ENCODE measurements around the gene C1orf232. TPM values are rescaled to one million over a fixed set of nuclear protein-coding genes. Genes with fewer than 3 reads are reported as not detected.

C1orf232 gene
- total and polyA plus RNA-seq, 9 of the 15 experiments (the other 6 are each of a cell fraction or from before 2014, with no cell fraction given): not detected

GRCh38 chr1:26153966-26154532 is 14.7 kb downstream of the C1orf232 start:
- Histone ChIP-seq H2AFZ (ENCODE audit: low read depth, low read length) (no peak overlapping the region), H3K4me1 (replicated peaks in 1 of 2; ENCODE audit: control insufficient read depth in 2 of 2, insufficient read depth in 2 of 2, low read length in 2 of 2) (peaks cover 4 to 23% of the 10 kb centered on the region in 2 experiments; a peak in 3 of 5 replicates), H3K27me3 (ENCODE audit: control insufficient read depth in 2 of 2, insufficient read depth in 2 of 2, low read length in 2 of 2) (no peaks in the 10 kb centered on the region), H3K9me3 (replicated peaks; ENCODE audit: control insufficient read depth, insufficient read depth, low read depth, low read length) (no peaks in the 10 kb centered on the region), H3K4me2 (ENCODE audit: insufficient read depth, low read length) (no peak overlapping the region), H3K79me2 (ENCODE audit: control insufficient read depth, insufficient read depth, low read length) (no peaks in the 10 kb centered on the region), H3K36me3 (ENCODE audit: control insufficient read depth, insufficient read depth, low read length) (no peaks in the 10 kb centered on the region), H3K27ac (ENCODE audit: extremely low read depth, low read depth, low read length) (no peak overlapping the region), H3K4me3 (no peak overlapping the region), H3K9me1 (ENCODE audit: control insufficient read depth, insufficient read depth, low read length) (no peaks in the 10 kb centered on the region), H4K20me1 (replicated peaks; ENCODE audit: control insufficient read depth, insufficient read depth, low read length) (no peaks in the 10 kb centered on the region), H3K9ac (ENCODE audit: insufficient read depth in 1 of 2, low read depth in 2 of 2, low read length in 2 of 2) (peak overlapping the region in 1 of 2 experiments; percentile 5; a peak in 1 of 4 replicates)
- CTCF ChIA-PET (ENCODE audit: low intra/inter-chr PET ratio): no interaction called here
- intact Hi-C loops (cut with micrococcal nuclease) (no loop called here), in situ Hi-C loops (cut with MboI) (no loop called here)
- FAIRE-seq (no peak), ATAC-seq (peak; percentile 15; the same call in 1 of the 3 replicates), DNase-seq (ENCODE audit: extremely low read depth in 1 of 4, low spot score in 3 of 4) (peak in 1 of 4 experiments; percentile 10)
- POLR2A ChIA-PET: interaction anchor here (1.2 kb wide), 1 partner anchor 62 kb away, joined by 3 read pairs; no protein-coding TSS in a partner anchor
- BruUV-seq (replicated peaks): no TSS peak
- WGBS (ENCODE audit: insufficient coverage, low coverage, missing lambda C conversion rate): 45% methylated on average over 5 of the region's 5 CpGs
- TF ChIP-seq THRAP3 (IDR thresholded peaks at IDR 0.05; ENCODE audit: borderline replicate concordance): no peak
- TF ChIP-seq NFIC (IDR thresholded peaks at IDR 0.05): peak; percentile 55; the same call in 1 of the 2 replicates

DNA sequence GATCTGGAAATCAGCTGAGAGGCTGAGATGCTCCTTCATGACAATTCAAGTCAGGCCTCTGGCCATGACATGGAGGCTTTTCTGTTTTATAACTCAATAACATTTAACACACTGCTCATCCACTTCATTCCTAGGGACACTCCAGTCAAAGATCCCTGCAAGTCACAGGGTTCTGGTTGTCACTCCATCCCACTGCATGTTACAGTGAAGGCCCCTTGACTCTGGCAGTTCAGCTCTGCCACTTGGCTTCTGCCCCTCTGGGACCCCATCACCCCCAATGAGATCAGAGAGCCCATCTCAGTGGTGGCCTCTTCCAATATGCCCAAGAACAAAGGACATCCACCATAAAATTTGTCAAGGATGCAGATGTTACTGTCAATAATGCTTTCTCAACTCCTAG is 19.9 kb downstream of the C1orf232 start:
- in situ Hi-C loops (cut with MboI) (loop anchor here (5.0 kb wide), 3 partner anchors 42 to 252 kb away; no protein-coding TSS in a partner anchor), intact Hi-C loops (cut with micrococcal nuclease) (loop anchor here (5.0 kb wide), 1 partner anchor 252 kb away; no protein-coding TSS in a partner anchor)
- Histone ChIP-seq H3K4me3 (no peak overlapping the region), H2AFZ (ENCODE audit: low read depth, low read length) (no peak overlapping the region), H3K79me2 (ENCODE audit: control insufficient read depth, insufficient read depth, low read length) (no peaks in the 10 kb centered on the region), H3K27me3 (ENCODE audit: control insufficient read depth in 2 of 2, insufficient read depth in 2 of 2, low read length in 2 of 2) (no peaks in the 10 kb centered on the region), H3K4me1 (replicated peaks in 1 of 2; ENCODE audit: control insufficient read depth in 2 of 2, insufficient read depth in 2 of 2, low read length in 2 of 2) (peaks cover 6 to 14% of the 10 kb centered on the region in 2 experiments; a peak in 4 of 5 replicates), H3K4me2 (ENCODE audit: insufficient read depth, low read length) (no peak overlapping the region), H3K9me3 (replicated peaks; ENCODE audit: control insufficient read depth, insufficient read depth, low read depth, low read length) (no peaks in the 10 kb centered on the region), H3K9me1 (ENCODE audit: control insufficient read depth, insufficient read depth, low read length) (no peaks in the 10 kb centered on the region), H3K27ac (ENCODE audit: extremely low read depth, low read depth, low read length) (no peak overlapping the region), H3K36me3 (ENCODE audit: control insufficient read depth, insufficient read depth, low read length) (no peaks in the 10 kb centered on the region), H3K9ac (ENCODE audit: insufficient read depth in 1 of 2, low read depth in 2 of 2, low read length in 2 of 2) (no peak overlapping the region; a peak in 1 of 4 replicates), H4K20me1 (replicated peaks; ENCODE audit: control insufficient read depth, insufficient read depth, low read length) (no peaks in the 10 kb centered on the region)
- BruUV-seq (replicated peaks): no TSS peak
- FAIRE-seq (no peak), ATAC-seq (no peak), DNase-seq (ENCODE audit: extremely low read depth in 1 of 4, low spot score in 3 of 4) (peak in 1 of 4 experiments; percentile 1)
- POLR2A ChIA-PET: interaction anchor here (0.7 to 1.9 kb wide), 2 partner anchors 10 to 21 kb away, joined by 3 to 10 read pairs; no protein-coding TSS in a partner anchor
- CTCF ChIA-PET (ENCODE audit: low intra/inter-chr PET ratio): no interaction called here
- TF ChIP-seq, protein P1, sequence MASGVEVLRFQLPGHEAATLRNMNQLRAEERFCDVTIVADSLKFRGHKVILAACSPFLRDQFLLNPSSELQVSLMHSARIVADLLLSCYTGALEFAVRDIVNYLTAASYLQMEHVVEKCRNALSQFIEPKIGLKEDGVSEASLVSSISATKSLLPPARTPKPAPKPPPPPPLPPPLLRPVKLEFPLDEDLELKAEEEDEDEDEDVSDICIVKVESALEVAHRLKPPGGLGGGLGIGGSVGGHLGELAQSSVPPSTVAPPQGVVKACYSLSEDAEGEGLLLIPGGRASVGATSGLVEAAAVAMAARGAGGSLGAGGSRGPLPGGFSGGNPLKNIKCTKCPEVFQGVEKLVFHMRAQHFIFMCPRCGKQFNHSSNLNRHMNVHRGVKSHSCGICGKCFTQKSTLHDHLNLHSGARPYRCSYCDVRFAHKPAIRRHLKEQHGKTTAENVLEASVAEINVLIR (CRISPR knock-in tag; IDR thresholded peaks at IDR 0.05): no peak
- TF ChIP-seq, protein P2, sequence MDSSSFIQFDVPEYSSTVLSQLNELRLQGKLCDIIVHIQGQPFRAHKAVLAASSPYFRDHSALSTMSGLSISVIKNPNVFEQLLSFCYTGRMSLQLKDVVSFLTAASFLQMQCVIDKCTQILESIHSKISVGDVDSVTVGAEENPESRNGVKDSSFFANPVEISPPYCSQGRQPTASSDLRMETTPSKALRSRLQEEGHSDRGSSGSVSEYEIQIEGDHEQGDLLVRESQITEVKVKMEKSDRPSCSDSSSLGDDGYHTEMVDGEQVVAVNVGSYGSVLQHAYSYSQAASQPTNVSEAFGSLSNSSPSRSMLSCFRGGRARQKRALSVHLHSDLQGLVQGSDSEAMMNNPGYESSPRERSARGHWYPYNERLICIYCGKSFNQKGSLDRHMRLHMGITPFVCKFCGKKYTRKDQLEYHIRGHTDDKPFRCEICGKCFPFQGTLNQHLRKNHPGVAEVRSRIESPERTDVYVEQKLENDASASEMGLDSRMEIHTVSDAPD (CRISPR knock-in tag; IDR thresholded peaks at IDR 0.05): no peak
- TF ChIP-seq NFATC3 (IDR thresholded peaks at IDR 0.05) (no peak), CBFB (CRISPR knock-in tag; IDR thresholded peaks at IDR 0.05) (no peak), CHD2 (IDR thresholded peaks at IDR 0.05; ENCODE audit: low read depth, low read length) (no peak), ZFX (CRISPR knock-in tag; IDR thresholded peaks at IDR 0.05) (no peak), NKRF (IDR thresholded peaks at IDR 0.05; ENCODE audit: borderline replicate concordance) (no peak), CBFA2T3 (IDR thresholded peaks at IDR 0.05) (no peak), RBM34 (IDR thresholded peaks at IDR 0.05; ENCODE audit: borderline replicate concordance, insufficient read depth, low read length) (no peak)
